HT-29 (cell line): ENCODE measurements around the gene REEP3. TPM values are rescaled to one million over a fixed set of nuclear protein-coding genes. Genes with fewer than 3 reads are reported as not detected.
"Not testable (repeated sequence)": the region's sequence is repeated elsewhere in the genome, so short reads cannot be mapped to it uniquely, and the experiment has no call there.

Experiments
- DNase-seq: peaks from one replicate; pipeline ENCODE4 v3.0.0-alpha.2; 2015; ENCODE audit warnings: low spot score
- total RNA-seq: library from RNA; depleted of rRNA; stranded (reverse); fragments of >200 nt; shearing (Covaris generic); gene quantifications from 2 replicates; pipeline ENCODE4 v1.2.3, GENCODE V29; 2014; rRNA removed

The REEP3 gene, protein sequence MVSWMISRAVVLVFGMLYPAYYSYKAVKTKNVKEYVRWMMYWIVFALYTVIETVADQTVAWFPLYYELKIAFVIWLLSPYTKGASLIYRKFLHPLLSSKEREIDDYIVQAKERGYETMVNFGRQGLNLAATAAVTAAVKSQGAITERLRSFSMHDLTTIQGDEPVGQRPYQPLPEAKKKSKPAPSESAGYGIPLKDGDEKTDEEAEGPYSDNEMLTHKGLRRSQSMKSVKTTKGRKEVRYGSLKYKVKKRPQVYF
- total RNA-seq = 9.4 and 10.8 TPM in 2 replicates

- DNase-seq = peak; percentile 68
These were observed at the start of gene REEP3 for GRCh38 chr10:63520500-63521415. Gene REEP3 (plus strand): TSS chr10:63521401. CDS start chr10:63521546, 145 bp downstream.

- no peak for DNase-seq
These were observed 46.7 kb upstream of the REEP3 start for GRCh38 chr10:63474488-63474887.

DNA sequence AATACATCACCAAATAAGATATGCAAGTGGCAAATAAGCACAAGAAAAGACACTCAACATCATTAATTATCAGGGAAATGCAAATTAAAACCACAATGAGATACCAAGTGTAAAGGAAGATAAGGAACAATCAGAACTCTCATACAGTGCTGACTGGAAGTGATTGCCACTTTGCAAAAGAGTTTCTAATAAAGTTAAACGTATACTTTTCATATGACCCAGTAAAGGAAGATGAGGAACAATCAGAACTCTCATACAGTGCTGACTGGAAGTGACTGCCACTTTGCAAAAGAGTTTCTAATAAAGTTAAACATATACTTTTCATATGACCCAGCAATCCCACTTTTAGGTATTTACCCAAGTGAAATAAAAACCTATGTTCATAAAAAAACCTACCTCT, 43.3 kb upstream of the REEP3 start:
- no peak for DNase-seq

DNA sequence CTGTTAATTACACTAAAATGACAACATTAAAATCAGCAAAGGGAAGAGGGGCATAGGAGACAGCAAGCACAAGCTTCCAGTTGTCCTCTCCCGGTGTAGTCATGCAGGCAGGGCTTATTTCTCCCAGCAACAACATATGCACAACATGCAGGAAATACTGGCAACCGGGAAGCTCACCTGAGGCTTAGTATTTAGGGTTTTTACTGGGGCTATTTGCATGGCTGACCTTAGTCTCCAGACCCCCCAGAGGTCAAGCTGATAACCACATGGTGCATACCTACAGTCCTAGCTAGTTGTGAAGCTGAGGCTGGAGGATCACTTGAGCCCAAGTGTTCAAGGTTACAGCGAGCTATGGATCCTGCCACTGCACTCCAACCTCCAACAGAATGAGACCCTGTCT, 42.6 kb upstream of the REEP3 start:
- no peak for DNase-seq

DNA sequence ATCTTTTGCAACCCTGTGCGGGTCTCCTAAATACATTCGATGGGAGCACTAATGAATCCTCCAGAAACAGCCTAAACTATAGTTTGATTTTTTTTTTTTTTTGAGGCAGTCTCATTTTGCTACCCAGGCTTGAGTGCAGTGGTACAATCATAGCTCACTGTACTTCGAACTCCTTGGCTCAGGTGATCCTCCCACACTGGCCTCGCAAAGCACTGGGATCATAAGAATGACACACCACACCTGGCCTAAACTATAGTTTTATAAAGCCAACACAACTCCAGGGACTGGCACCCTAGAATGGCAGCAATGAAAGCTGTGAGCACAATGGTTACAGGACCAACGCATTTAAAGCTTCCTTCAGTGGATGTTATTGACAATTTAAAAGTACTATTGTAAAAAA, 41.0 kb upstream of the REEP3 start:
- DNase-seq = no peak

- no peak for DNase-seq
These were observed 39.3 kb upstream of the REEP3 start for GRCh38 chr10:63481815-63482421.

DNA sequence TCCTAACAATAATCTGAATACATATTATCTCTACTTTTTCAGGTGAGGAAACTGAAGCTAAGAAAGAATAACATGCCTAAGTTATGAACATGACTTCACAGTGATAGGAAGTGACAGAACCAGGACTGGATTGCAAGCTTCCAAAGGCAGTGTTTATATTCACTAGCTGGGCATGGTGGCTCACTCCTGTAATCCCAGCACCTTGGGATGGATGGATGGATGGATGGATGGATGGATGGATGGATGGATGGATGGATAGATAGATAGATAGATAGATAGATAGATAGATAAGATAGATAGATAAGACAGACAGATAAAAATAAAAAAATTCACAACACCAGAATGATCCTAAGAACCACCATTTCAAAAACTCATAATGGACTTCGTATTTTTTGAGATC, 37.2 kb upstream of the REEP3 start:
- DNase-seq = no peak

DNA sequence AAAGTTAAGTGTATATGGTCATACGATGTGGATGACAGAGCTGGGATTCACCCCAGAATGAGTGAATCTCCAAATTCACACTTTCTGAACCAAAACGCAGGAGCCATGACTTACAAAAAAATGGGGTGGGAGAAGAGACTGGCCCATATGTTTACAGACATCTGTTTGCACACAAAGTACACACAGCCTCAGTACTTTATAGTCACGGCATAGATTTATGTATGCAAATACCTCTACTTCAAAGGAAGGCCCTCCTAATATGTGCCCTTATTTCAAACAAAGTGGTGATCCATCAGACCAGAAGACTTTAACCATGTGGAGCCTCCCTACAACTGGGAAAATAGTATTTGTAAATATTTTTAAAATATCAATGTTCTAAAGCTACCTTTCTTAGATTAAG, 33.2 kb upstream of the REEP3 start:
- DNase-seq = no peak

DNA sequence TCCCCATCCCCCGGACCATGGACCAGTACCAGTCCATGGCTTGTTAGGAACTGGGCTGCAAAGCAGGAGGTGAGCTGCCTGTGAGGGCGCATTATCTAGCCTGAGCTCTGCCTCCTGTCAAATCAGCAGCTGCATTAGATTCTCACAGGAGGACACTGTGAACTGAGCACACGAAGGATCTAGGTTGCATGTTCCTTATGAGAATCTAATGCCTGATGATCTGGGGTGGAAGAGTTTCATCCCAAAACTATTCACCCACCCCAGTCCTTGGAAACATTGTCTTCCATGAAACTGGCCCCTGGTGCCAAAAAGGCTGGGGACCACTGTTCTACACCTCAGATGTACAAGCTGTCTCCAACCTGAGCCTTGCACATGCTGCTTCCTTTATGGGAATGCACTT, 31.4 kb upstream of the REEP3 start:
- DNase-seq = no peak

DNA sequence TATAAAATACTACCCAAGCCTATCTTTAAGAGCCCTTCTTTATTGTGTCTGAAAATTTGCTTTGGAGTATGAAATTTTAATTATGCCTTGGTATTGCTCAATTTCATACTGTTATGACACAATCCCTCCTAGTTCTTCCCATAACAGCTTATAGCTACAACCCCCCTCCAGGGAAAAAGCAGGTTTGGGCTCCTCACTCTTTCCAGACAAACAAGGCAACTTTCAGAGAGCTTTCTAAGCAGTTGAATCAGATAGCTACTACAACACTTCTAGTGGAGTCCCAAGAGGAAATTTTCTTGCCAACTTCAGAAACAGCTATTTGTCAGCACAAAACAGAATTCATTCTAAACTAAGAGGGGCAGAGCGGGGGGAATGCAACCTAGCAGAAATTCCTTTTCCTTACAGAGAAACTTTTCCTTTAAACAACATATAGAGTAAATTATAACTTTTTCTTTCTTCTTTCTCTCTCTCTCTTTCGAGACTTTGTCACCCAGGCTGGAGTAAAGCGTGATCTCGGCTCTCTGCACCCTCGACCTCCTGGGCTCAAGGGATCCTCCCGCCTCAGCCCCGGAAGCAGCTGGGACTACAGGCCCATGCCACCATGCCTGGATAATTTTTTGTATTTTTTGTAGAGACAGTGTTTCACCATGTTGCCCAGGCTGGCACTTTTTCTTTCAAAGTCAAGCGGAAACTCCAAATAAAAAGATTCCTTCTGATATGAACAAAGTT, 29.4 kb upstream of the REEP3 start:
- no peak for DNase-seq

DNA sequence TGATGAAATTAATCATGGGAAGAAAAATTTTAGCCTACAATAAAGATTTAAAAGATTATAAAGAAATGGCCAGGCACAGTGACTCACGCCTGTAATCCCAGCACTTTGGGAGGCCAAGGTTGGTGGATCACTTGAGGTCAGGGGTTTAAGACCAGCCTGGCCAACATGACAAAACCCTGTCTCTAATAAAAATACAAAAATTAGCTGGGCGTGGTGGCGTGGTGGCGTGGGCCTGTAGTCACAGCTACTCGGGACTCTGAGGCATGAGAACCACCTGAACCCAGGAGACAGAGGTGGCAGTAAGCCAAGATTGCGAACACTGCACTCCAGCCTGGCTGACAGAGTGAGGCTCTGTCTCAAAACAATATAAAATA, 28.9 kb upstream of the REEP3 start:
- not testable (repeated sequence) for DNase-seq

GRCh38 chr10:63493004-63493403, 28.2 kb upstream of the REEP3 start:
- DNase-seq = no peak

- no peak for DNase-seq
These were observed 26.2 kb upstream of the REEP3 start for GRCh38 chr10:63494951-63495350.

DNA sequence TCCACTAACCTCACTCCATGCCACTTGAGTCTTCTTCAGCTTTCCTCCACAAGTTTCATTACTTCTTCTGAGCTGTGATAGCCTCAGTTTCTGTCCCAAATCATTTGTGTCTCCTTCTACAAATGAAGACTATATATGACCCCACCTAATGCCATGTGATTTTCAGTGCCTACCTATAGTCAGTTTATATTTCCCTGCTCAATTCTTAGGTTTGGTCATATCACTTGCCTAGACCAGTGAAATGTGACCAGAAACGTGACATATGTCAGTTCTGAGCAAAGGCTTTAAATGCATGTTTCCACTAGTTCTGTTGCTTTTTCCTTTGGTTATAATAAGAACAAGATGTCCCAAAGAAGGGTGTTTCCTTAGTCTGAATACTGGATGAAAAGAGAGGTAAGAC, 24.6 kb upstream of the REEP3 start:
- DNase-seq = no peak

DNA sequence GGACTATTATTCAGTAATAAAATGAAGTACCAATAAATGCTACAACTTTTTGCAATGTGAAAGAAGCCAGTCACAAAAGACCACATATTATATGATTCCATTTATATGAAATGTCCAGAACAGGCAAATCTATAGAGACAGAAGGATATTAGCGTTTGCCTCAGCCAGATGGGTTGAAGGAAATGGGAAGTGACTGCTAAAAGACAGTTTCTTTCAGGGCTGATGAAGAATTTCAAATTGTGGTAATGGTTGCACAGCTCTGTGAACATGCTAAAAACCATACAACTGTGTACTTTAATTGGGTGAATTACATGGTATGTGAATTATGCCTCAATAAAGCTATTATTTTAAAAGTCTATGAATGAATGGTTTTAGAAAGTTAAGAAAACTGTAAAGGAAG, 23.9 kb upstream of the REEP3 start:
- no peak for DNase-seq

GRCh38 chr10:63498665-63499064, 22.5 kb upstream of the REEP3 start:
- DNase-seq = no peak

DNA sequence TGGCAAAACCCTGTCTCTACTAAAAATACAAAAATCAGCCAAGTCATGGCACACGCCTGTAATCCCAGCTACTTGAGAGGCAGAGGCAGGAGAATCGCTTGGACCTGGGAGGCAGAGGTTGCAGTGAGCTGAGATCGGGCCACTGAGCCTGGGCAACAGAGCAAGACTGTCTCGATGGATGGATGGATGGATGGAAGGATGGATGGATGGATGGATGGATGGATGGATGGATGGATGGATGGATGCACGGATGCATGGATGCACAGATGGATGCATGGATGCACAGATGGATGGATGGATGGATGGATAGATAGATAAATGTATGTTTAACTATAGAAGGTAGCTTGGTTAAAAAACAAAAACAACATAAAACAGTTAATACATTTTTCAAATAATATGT, 20.6 kb upstream of the REEP3 start:
- not testable (repeated sequence) for DNase-seq

GRCh38 chr10:63501954-63502353, 19.2 kb upstream of the REEP3 start:
- DNase-seq = no peak

- no peak for DNase-seq
These were observed 18.4 kb upstream of the REEP3 start for GRCh38 chr10:63502832-63503231.

DNA sequence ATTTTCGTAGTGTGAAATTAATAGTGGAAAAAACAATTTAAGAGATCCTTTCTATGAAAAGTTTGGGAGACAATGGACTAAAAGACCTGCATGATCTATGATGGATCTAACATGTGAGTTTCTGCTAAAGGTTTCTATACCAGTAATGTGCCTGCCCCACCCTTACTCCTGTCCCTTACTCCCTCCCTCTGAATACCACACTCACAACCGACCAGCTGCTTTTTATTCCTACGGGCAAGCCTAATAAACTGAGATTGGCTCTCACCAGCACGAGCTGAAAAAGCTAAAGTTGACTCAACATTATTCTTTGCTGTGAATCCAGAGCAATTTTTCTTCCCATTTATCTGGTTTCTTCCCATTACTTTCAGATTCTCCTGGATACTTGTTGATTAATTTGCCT, 17.8 kb upstream of the REEP3 start:
- no peak for DNase-seq

GRCh38 chr10:63504145-63504881, 16.9 kb upstream of the REEP3 start:
- DNase-seq = peak; percentile 51
